HG03520 (cell line): Measurements from ENCODE around the gene ALKBH1.

Experiments used
- ATAC-seq: cut with Tn5 transposase; IDR thresholded peaks from one replicate; pipeline ENCODE4 v1.9.1; 2021; ENCODE audit warnings: mild to moderate bottlenecking, moderate library complexity; ENCODE audit not compliant: unreplicated experiment

Gene ALKBH1

DNA sequence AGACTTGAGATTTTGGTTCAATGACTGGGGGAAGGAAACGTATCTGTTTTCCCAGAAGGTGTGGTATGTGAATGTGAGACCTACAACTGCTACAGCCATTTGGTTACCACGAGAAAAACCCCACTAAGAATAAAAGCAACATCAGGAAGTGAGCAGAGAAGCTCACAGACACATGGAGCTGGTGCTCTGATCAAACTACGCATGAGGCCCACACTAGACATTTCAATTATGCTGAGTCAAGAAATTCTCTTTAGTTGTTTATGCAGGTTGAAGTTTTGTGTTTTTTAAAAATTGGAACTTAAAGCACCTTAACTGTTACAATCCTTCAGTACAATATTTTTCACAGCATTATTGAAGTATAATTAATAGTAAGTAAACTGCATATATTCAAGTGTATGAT is 82.5 kb downstream of the ALKBH1 start:
- ATAC-seq, result no peak

DNA sequence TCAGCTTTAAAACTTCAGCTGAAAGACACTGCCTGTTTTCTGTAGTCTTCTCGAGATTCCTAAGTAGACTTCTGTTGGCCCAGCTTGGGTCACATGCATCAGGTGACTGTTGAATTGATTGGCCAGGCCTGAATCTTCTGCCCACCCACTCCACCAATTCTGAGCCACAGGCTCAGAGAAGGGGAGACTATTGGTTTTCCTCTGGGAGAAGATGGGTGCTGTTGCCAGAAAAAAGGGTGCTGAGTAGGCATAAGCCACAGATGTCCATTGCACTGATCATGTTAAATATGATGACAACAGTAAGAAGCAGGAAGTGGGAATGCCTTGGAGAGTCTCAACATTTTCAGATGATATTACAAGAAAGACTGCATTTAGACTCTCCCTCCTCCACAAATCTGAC is 84.6 kb downstream of the ALKBH1 start:
- no peak for ATAC-seq
